Neural cell (in vitro differentiated cells): ENCODE data around the gene HNF1B. TPM values are rescaled to one million over a fixed set of nuclear protein-coding genes. Genes with fewer than 3 reads are reported as not detected.

Source experiments
- H2AFZ ChIP-seq: fragments of 200-600, 300-800 bp; sonication (generic), shearing (Covaris generic); 2 replicates; pipeline ENCODE4 v1.6.0; 2014; ENCODE audit warnings: low read depth, mild to moderate bottlenecking, antibody characterized with exemption, low read length, moderate library complexity
- H3F3A ChIP-seq: fragments of 200-600 bp; shearing (Covaris generic); 2 replicates; pipeline ENCODE4 v1.6.1; 2016; ENCODE audit warnings: mild to moderate bottlenecking, moderate library complexity, mixed read lengths, antibody characterized with exemption, low read length; ENCODE audit not compliant: insufficient read depth, poor library complexity, severe bottlenecking
- H3K27ac ChIP-seq: fragments of 200-600, 300-800 bp; sonication (generic), shearing (Covaris generic); 2 replicates; pipeline ENCODE4 v1.5.1; 2014; ENCODE audit warnings: mild to moderate bottlenecking, low read length, moderate library complexity
- H3K27me3 ChIP-seq: fragments of 300-800, 200-600 bp; sonication (generic), shearing (Covaris generic); 2 replicates; pipeline ENCODE4 v1.6.0; 2014; ENCODE audit warnings: mild to moderate bottlenecking, low read depth, low read length, moderate library complexity; ENCODE audit not compliant: insufficient read depth
- H3K36me3 ChIP-seq: fragments of 300-800, 200-600 bp; sonication (generic), shearing (Covaris generic); 2 replicates; pipeline ENCODE4 v1.5.1; 2014; ENCODE audit warnings: mild to moderate bottlenecking, antibody characterized with exemption, low read length, moderate library complexity; ENCODE audit not compliant: insufficient read depth
- H3K4me2 ChIP-seq: fragments of 300-800, 200-600 bp; sonication (generic), shearing (Covaris generic); 2 replicates; pipeline ENCODE4 v1.6.0; 2014; ENCODE audit warnings: mild to moderate bottlenecking, low read length
- H3K4me3 ChIP-seq: fragments of 300-800, 200-600 bp; sonication (generic), shearing (Covaris generic); 2 replicates; pipeline ENCODE4 v1.5.1; 2014; ENCODE audit warnings: mild to moderate bottlenecking, low read length, moderate library complexity
- H3K79me2 ChIP-seq: fragments of 200-600 bp; shearing (Covaris generic); replicated peaks from 2 replicates; pipeline ENCODE4 v1.6.0; 2014; ENCODE audit warnings: mild to moderate bottlenecking, low read length, moderate library complexity; ENCODE audit not compliant: insufficient read depth
- H3K9ac ChIP-seq: fragments of 300-800, 200-600 bp; sonication (generic), shearing (Covaris generic); 2 replicates; pipeline ENCODE4 v1.6.1; 2016; ENCODE audit warnings: mild to moderate bottlenecking, low read length, mixed read lengths
- H3K9me2 ChIP-seq: fragments of 200-600 bp; shearing (Covaris generic); 2 replicates; pipeline ENCODE4 v1.6.1; 2016; ENCODE audit warnings: mild to moderate bottlenecking, low read length, mixed read lengths; ENCODE audit not compliant: insufficient read depth
- H3K9me3 ChIP-seq: fragments of 200-600, 300-800 bp; sonication (generic), shearing (Covaris generic); 2 replicates; pipeline ENCODE4 v1.6.1; 2016; ENCODE audit warnings: mild to moderate bottlenecking, mixed run types, low read length, moderate library complexity, mixed read lengths
- H4K20me1 ChIP-seq: fragments of 200-600 bp; shearing (Covaris generic); 2 replicates; pipeline ENCODE4 v1.6.1; 2016; ENCODE audit warnings: mild to moderate bottlenecking, mixed run types; ENCODE audit not compliant: insufficient read depth
- EP300 ChIP-seq: fragments of 450-650 bp; conservative IDR thresholded peaks from 2 replicates; pipeline ENCODE4 v1.6.1; 2014; ENCODE audit warnings: antibody characterized with exemption, mild to moderate bottlenecking, moderate library complexity; ENCODE audit not compliant: poor library complexity, severe bottlenecking
- EZH2 ChIP-seq: fragments of 200-600, 300-800 bp; shearing (Covaris generic), sonication (generic); IDR thresholded peaks from 2 replicates; pipeline ENCODE4 v1.6.1; 2014; ENCODE audit warnings: antibody characterized with exemption, low read length, borderline replicate concordance, mild to moderate bottlenecking; ENCODE audit not compliant: insufficient read depth, poor library complexity, severe bottlenecking
- MXI1 ChIP-seq: fragments of 450-650 bp; conservative IDR thresholded peaks from 2 replicates; pipeline ENCODE4 v1.6.1; 2014; ENCODE audit warnings: antibody characterized with exemption, mild to moderate bottlenecking; ENCODE audit not compliant: poor library complexity, severe bottlenecking
- POLR2AphosphoS5 ChIP-seq: IDR thresholded peaks from 2 replicates; pipeline ENCODE4 v1.6.1; 2012
- RAD21 ChIP-seq: fragments of 450-650 bp; conservative IDR thresholded peaks from 2 replicates; pipeline ENCODE4 v1.6.1; 2014; ENCODE audit warnings: antibody characterized with exemption, mild to moderate bottlenecking, moderate library complexity
- REST ChIP-seq: IDR thresholded peaks from 2 replicates; pipeline ENCODE4 v1.6.1; 2012; ENCODE audit warnings: borderline replicate concordance
- SMC3 ChIP-seq: fragments of 450-650 bp; conservative IDR thresholded peaks from 2 replicates; pipeline ENCODE4 v1.6.1; 2014; ENCODE audit warnings: antibody characterized with exemption, mild to moderate bottlenecking, moderate library complexity; ENCODE audit not compliant: poor library complexity
- TAF1 ChIP-seq: IDR thresholded peaks from 2 replicates; pipeline ENCODE4 v1.6.1; 2012; ENCODE audit warnings: low read depth
- polyA plus RNA-seq: library from polyadenylated mRNA; depleted of rRNA; stranded (reverse); fragments of >200 nt; gene quantifications from 2 replicates; pipeline ENCODE4 v1.2.3, GENCODE V29; 2014
- TF ChIP-seq, protein P1 (sequence below): fragments of 450-650 bp; IDR thresholded peaks from 2 replicates; pipeline ENCODE4 v1.5.1; 2014; ENCODE audit warnings: antibody characterized with exemption, mild to moderate bottlenecking, moderate library complexity; ENCODE audit not compliant: poor library complexity, severe bottlenecking

The HNF1B gene
- polyA plus RNA-seq, 1 donor from 2014 or later = not detected

GRCh38 chr17:37762666-37763065 lies 17.8 kb upstream of the HNF1B start:
- H3K9ac ChIP-seq = no peak overlapping the region
- no peak overlapping the region for H3K4me2 ChIP-seq
- no peaks in the 10 kb centered on the region for H3K9me2 ChIP-seq
- H4K20me1 ChIP-seq = no peaks in the 10 kb centered on the region
- H2AFZ ChIP-seq = no peak overlapping the region
- no peaks in the 10 kb centered on the region for H3K9me3 ChIP-seq
- no peak for TF ChIP-seq EZH2
- TF ChIP-seq POLR2AphosphoS5 = no peak
- TF ChIP-seq REST = no peak
- TF ChIP-seq TAF1 = no peak
- no peak overlapping the region for H3K27ac ChIP-seq
- H3K36me3 ChIP-seq = no peaks in the 10 kb centered on the region
- H3F3A ChIP-seq = no peaks in the 10 kb centered on the region
- no peak overlapping the region for H3K4me3 ChIP-seq
- H3K79me2 ChIP-seq = no peaks in the 10 kb centered on the region
- no peaks in the 10 kb centered on the region for H3K27me3 ChIP-seq

GRCh38 chr17:37761961-37762360 lies 17.1 kb upstream of the HNF1B start:
- H3F3A ChIP-seq = no peaks in the 10 kb centered on the region
- no peaks in the 10 kb centered on the region for H4K20me1 ChIP-seq

More at GRCh38 chr17:37761961-37762360, 17.1 kb upstream of the HNF1B start:
- no peaks in the 10 kb centered on the region for H3K9me3 ChIP-seq
- H3K36me3 ChIP-seq = no peaks in the 10 kb centered on the region
- no peak overlapping the region for H3K4me2 ChIP-seq
- no peak for TF ChIP-seq EP300
- TF ChIP-seq SMC3 = no peak
- TF ChIP-seq REST = no peak
- TF ChIP-seq, protein P1, sequence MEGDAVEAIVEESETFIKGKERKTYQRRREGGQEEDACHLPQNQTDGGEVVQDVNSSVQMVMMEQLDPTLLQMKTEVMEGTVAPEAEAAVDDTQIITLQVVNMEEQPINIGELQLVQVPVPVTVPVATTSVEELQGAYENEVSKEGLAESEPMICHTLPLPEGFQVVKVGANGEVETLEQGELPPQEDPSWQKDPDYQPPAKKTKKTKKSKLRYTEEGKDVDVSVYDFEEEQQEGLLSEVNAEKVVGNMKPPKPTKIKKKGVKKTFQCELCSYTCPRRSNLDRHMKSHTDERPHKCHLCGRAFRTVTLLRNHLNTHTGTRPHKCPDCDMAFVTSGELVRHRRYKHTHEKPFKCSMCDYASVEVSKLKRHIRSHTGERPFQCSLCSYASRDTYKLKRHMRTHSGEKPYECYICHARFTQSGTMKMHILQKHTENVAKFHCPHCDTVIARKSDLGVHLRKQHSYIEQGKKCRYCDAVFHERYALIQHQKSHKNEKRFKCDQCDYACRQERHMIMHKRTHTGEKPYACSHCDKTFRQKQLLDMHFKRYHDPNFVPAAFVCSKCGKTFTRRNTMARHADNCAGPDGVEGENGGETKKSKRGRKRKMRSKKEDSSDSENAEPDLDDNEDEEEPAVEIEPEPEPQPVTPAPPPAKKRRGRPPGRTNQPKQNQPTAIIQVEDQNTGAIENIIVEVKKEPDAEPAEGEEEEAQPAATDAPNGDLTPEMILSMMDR = no peak
- TF ChIP-seq RAD21 = no peak
- TF ChIP-seq EZH2 = no peak
- TF ChIP-seq MXI1 = no peak
- TF ChIP-seq TAF1 = no peak
- no peak for TF ChIP-seq POLR2AphosphoS5
- no peak overlapping the region for H2AFZ ChIP-seq
- H3K79me2 ChIP-seq = no peaks in the 10 kb centered on the region
- no peak overlapping the region for H3K9ac ChIP-seq
- no peaks in the 10 kb centered on the region for H3K9me2 ChIP-seq
- no peak overlapping the region for H3K27ac ChIP-seq
- no peaks in the 10 kb centered on the region for H3K27me3 ChIP-seq
- no peak overlapping the region for H3K4me3 ChIP-seq
